ENCODE results near the gene APEH.

DNA sequence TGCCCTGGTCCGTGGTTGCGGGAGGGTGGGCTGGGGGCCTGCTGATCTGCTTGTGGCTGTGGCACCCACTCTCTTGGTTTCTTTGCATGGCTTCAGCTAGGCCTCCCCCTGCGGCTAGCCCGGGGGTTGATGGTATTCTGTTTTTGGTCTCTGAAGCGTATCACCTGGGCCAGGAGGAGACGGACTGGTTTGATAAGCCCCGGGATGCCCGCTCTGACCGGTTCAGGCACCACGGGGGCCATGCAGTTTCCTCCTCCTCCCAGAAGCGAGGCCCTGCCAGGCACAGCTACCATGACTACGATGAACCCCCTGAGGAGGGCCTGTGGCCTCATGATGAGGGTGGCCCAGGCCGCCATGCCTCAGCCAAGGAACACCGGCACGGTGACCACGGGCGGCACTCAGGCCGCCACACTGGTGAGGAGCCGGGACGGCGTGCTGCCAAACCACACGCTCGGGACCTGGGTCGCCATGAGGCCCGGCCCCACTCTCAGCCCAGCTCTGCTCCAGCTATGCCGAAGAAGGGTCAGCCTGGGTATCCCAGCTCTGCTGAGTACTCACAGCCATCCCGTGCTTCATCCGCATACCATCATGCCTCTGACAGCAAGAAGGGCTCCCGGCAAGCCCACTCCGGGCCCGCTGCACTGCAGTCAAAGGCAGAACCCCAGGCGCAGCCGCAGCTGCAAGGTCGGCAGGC lies 11.3 kb upstream of the APEH start:
- no peak for TF ChIP-seq POLR2A (IDR thresholded peaks at IDR 0.05)
- TF ChIP-seq, protein P1, sequence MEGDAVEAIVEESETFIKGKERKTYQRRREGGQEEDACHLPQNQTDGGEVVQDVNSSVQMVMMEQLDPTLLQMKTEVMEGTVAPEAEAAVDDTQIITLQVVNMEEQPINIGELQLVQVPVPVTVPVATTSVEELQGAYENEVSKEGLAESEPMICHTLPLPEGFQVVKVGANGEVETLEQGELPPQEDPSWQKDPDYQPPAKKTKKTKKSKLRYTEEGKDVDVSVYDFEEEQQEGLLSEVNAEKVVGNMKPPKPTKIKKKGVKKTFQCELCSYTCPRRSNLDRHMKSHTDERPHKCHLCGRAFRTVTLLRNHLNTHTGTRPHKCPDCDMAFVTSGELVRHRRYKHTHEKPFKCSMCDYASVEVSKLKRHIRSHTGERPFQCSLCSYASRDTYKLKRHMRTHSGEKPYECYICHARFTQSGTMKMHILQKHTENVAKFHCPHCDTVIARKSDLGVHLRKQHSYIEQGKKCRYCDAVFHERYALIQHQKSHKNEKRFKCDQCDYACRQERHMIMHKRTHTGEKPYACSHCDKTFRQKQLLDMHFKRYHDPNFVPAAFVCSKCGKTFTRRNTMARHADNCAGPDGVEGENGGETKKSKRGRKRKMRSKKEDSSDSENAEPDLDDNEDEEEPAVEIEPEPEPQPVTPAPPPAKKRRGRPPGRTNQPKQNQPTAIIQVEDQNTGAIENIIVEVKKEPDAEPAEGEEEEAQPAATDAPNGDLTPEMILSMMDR (IDR thresholded peaks at IDR 0.05), result no peak

Data from upper lobe of left lung (tissue), 4 donors.